G401 (cell line): ENCODE data around the gene THBD. TPM values are rescaled to one million over a fixed set of nuclear protein-coding genes. Genes with fewer than 3 reads are reported as not detected.

Source experiments
- DNase-seq: peaks from one replicate; pipeline ENCODE4 v3.0.0-alpha.2; 2015; ENCODE audit warnings: low spot score
- in situ Hi-C: cut with HindIII; loops from 2 replicates; pipeline ENCODE4 v1.10.0; 2016; ENCODE audit warnings: low sequenced_read_pairs, mixed read lengths
- total RNA-seq: library from RNA; depleted of rRNA; stranded (reverse); fragments of >200 nt; shearing (Covaris generic); gene quantifications from 2 replicates; pipeline ENCODE4 v1.2.3, GENCODE V29; 2014

The THBD gene
- total RNA-seq, 1 experiment from 2014 or later = not detected

DNA sequence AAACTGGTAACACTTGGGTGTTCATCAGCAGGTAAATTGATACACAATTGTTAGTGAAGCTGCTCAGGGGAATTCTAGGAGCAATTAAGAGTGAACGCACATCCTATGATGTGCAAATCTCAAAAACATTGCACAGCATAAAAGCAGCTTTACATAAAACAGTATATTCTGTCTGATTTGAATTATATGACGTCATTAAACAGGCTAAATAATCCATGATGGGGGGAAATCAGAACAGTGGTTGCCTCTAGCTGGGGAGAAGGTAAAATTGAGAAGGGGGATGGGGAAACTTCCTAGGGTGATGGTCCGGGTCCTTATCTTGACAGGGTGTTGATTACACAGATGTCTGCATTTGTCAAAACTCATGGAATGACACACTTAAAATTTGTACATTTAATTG lies 17.3 kb upstream of the THBD start:
- DNase-seq = no peak
- in situ Hi-C loops = no loop called here

DNA sequence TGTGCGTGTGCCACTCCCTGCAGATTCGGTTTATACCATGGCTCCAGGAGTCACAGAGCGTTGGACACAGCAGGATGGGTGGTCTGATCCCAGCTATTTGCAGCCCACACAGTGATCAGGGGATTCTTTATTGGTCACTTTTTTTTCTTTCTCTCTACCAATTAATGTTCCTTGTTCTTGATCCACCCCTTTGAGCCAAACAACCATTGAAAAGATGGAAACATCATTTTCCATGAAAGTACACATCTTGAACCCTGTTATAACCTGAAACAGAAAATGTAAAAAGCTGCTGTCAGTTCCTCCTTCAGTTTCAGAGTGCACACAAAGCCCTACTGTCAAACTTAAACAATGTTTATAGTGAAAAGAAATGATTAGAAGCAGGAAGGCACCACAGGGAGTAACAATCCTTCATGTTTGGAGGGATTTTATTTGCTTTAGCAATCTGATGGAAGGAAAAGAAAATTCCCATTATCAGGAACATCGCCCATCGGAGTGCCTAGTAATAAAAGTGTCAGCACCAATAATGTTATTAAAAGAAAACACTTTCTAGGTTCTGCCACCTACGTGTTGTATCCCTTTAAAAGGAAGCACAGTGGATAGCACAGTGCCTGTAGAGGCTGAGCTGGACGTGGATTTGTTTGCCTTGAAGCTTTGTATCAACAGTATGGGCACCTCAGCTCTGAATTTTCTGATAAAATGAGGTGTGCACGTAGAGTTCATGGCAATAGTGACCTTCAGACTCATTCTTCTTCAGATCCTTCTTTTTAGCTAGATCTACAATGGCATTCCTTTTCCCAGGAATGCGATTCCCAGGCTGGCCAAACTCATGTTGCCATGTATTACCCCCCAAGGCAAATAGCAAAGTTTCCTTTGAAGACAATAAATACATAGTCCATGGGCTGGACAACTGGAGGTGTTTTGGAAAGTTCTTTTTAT lies 16.1 kb upstream of the THBD start:
- DNase-seq = no peak
- in situ Hi-C loops = no loop called here

DNA sequence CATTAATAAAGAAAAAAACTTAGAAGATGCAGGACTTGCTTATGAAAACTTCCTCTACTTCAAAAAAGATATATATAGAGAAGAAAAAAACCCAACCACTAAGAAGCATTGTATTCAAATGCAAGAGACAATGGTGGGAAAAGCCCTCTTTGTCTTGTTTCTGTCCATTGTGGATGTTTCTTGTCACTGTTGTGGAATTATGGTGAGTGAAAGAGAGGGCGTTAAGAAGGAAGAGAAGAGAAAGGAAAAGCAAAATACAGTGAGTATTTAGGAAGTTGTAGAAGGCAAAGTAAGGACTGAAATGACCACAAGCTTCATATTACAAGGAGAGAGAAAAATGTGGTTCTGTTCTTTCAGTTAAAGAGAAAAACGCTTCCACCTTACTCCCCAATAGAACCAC lies 14.1 kb upstream of the THBD start:
- no peak for DNase-seq
- in situ Hi-C loops = no loop called here

DNA sequence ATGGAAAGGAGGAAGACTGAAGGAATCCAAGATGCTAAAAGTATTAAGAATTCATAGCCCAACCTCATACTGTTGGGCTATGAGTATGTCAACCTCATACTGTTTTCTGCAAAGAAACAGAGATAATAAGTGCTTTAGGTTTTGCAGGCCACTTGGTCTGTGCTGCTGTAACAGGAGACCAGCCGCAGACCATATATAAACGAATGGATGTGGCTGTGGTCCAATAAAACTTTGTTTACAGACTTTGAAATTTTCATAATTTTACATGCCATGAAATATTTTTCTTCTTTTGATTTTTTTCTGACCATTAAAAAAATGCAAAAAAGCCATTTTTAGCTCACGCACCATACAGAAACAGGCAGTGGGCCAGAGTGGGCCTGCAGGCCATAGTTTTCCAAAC lies 13.7 kb upstream of the THBD start:
- in situ Hi-C loops = no loop called here
- no peak for DNase-seq

DNA sequence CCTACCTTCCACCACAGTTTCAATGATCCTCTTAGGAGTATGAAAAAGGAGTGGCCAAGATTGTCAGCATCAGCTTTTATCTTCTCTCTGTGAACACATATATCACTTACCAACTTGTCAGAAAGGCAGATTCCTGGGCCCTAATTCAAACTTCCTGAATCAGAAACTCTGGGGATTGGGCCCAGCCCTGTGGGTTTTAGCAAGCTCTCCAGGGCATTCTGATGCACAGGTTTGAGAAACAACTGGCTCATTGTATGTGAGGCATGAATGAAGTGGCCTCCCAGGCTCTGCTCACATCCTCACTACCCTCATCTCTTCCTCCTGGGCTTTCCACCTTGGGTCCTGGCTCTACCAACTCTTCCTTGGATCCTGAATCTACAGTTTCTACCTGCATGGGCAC lies 13.2 kb upstream of the THBD start:
- DNase-seq = no peak
- in situ Hi-C loops = no loop called here

DNA sequence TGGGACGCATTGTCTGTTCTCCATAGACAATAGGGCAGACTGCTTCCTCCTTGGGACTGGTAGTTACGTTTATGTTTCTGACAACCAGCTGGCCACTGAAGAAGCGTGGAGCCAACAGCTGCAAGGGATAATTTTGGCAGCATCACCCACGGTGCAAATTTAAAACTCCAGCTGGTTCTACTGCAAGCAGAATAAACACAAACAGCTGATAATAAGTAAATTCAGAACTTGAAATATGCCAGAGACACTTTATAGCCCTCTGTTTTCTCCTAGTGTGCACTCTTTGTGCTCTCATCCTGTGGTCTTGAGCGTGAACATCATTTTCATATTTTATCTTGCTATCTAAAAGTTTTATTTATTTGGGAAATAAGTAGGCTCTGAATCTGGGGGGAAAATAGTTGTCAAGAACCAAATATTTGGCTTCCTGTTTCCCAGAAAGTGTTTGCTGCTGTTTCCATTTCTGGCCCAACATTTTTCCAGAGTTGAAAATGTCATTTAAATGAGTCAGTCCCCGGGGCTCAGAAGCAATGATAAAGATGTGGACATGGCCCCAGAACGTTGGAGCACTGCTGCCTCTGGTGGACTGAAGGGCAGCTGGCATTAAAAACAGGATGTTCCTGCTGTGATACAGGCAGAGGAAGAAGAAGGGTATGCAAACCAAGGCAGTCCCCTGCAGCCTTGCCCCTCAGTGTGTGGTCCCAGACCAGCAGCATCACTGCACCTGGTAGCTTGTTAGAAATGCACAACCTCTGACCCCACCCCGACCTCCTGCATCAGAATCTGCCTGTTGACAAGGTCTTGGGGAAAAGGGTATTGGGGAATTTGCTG lies 12.5 kb upstream of the THBD start:
- no peak for DNase-seq
- in situ Hi-C loops = no loop called here

DNA sequence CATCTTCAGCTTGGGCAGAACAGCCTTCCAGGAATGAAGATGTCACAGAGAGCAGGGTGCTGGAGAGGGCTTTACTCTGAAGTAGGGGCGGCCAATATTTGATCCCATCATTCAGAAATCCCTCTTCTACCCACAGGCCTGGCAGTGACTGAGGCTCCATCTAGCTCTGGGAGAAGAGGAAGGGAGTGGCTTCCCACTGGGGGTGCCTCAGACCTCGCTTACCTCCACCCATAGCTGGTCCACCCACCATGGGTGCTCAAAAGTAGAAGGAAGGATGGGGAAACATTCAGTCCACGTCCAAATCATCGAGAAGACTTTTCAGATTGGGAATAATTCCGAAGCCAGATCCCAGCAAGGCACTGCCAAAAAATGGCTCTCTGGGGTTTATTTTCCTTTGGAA lies 11.8 kb upstream of the THBD start:
- in situ Hi-C loops = no loop called here

DNA sequence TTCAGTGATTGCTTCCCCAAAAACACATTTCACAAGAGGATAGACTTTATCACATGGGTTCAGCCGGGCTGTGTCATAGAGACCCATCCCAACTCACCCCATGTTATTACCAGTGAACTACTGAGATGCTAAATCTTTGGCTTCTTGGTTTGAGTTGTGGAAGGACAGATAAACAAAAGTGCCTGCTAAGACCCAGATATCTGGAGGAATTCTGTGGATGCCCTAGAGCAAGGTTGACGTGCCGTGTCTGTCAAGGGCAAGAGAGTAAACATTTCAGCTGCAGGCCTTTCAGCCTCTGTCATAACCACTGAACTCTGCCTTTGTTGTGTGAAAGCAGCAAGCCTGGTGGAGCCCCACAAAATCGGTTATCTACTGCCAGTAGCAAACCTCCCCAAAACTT lies 11.2 kb upstream of the THBD start:
- in situ Hi-C loops = no loop called here
- DNase-seq = no peak

More for the DNA sequence above, 11.8 kb upstream of the THBD start:
- no peak for DNase-seq

DNA sequence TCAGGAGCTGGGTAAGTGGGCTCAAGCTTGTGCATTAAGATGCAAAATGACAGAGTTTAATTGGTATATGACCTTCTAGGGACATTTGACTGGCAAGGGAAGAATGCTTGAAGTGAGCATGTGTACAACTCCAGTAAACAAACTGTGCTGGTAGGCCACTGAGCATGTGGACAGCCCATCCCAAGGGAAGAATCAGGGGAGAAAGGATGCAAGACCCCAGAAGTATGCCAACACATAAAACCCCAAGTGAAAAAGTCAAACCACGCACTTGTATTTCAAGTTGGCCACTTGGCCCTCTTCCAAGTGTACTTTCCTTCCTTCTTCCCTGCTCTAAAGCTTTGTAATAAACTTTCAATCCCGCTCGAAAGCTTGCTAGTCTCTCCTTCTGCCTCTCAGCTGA lies 10.4 kb upstream of the THBD start:
- DNase-seq = no peak
- in situ Hi-C loops = no loop called here

DNA sequence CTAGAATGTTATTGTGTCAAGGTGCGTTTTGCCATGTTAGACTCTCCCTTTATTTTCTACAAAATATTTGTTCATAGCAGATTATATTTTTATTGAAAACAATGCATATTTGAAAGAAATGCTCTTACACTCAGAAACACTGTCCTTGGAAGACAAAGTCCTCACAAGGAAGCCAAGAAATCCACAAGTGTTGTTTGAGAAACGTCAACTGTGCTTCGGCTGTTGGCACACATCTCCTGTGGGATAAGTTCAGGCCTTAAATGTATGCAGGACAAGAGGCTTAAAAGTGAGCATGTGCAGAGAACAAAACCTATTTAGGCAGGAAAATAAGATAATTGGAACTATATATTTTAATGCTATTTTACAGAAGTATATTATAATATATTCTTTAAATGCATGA lies 9.5 kb upstream of the THBD start:
- DNase-seq = no peak
- in situ Hi-C loops = no loop called here

DNA sequence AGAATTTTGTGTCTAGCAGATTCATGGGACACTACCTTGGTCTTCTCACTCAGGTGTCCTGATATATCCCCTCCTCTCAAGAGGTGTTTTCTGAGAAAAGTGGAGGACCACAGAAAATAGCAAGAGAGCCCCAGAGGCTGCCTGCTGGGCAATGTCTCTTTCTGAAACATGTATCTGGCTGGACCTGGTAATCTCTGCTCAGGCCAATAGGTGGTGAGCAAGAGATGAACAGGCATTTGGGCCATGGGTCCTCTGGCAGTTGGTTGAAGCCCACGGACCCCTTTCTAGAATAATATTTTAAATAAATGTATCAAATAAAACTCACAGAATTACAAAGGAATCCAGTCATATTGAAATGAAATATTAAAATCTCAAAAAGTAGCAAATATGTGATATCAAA lies 8.8 kb upstream of the THBD start:
- in situ Hi-C loops = no loop called here

DNA sequence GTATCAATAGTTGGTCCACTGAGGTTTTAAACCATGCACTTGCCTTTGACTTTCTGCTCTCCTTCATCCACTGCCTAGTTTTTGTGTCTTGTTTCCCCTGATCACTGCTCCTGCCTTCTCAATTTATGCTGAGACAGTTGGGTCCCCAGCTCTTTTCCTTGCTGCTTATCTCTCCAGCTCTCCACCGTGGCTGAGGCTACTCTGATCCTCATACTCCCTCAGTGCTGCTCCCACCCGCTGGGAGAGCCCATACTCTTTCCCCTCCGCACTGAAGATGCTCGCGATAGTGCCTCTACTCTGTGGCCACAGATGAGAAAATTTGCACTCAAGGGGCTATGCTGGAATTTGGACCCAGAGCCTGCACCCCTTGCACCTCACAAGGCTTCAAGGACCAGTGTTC lies 3.4 kb upstream of the THBD start:
- no peak for DNase-seq
- in situ Hi-C loops = no loop called here

More for the DNA sequence above, 8.8 kb upstream of the THBD start:
- no peak for DNase-seq

DNA sequence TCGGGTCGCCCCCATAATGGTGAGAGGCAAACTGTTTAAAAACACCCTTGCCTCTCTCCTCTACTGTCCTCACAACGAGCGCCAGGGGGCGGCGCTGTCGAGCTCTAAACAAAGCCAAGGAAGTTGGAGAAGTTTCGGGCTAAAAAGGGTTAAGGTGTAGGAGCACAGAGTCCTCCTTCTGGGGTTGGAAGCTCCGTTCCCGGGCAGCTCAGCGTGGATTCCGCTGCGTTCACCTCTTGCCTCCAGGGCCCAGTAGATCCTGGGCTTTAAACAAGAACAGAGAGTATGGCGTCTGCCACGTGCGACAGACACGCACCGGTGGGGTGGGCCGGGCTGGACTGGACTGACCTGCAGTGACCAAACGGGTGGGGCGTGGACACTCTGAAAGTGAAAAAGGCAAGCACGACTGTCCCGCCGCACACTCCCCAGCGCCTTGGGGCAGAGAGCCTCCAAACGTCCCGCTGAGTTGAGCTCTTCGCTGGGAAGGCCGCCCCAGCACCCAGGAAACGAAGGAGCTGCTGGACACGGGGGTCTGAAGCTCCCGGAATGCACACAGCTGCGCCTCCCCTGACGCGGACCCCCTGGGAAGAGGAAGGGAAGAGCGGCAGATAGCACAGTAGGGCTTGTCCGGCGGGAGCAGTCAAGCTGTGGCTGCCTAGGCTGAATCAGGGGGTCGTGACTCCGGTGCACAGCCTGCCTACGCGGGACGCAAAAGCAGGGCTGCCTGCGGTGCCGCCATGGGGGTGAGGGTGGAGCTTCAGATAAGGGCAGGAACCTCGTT lies 1.6 kb upstream of the THBD start:
- no peak for DNase-seq
- in situ Hi-C loops = no loop called here

DNA sequence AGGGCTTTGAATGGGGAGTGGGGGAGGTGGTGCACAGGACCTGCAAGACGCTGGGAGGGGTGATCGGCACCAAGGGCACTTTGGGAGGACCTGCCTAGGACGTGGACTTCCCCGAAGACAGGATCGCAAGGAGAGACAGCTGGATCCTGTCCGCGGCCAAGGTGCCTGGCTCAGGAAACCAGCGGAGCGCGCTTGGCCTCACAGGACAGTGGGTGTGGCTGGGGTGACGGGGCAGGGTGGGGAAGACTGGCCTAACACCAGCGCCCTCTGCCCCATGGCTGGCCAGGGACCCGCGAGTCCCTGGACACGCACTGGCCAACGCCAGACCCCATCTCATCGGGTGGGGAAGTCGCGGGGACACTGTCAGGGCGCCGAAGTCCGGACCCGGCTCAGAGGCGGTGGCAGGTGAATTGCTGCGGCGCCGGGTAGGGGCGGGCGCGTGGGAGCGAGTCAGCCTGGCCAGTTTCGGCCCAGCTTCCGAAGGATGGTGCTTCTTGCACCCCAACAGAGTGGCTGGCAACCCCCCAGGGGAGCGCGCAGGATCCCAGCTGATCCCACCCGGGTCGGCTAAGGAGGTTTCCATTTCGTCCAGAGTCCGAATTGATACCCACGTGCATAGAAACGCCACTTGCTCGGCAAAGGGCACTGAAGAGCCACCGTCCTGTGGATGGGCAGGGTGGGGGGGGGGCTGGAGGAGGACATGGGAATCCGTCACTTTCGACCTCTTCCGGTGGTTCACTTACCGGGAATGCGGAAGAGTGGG lies 785 bp upstream of the THBD start:
- DNase-seq = no peak
- in situ Hi-C loops = no loop called here

DNA sequence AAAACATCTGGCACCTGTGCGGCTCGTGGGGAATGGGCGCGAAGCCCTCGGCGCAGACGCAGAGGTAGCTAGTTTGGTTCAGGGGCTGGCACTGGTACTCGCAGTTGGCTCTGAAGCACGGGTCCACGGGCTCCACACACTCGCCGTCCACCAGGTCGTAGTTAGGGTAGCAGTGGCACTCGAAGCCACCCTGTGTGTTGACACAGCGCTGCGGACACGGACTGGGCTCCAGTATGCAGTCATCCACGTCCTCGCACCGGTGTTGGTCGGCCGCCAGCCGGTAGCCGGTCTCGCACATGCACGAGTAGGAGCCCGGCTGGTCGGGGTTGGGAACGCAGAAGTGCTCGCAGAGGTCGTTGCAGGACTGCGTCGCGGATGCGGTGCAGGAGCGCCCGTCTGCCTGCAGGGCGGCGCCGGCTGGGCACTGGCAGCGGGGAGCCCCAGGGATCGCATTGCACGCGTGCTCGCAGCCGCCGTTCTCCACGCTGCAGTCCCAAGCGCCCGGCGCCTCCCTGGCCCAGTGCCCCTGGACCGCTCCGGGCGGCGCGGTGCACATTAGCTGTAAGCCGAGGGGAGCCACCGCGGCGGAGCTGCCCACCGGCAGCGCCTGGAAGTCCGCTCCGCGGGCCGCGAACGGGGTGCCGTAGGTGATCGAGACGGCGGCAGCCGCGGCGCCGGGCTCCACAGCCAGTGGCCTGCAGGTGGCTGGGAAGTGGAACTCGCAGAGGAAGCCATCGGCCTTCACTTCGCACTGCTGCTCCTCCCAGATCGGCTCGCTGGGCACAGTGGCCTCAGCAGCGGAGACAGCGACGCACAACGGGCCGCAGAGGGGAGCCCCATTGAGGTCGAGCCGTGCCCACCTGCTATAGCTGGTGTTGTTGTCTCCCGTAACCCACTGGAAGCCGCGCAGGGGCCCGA lies 930 bp downstream of the THBD start:
- in situ Hi-C loops = no loop called here
- no peak for DNase-seq

DNA sequence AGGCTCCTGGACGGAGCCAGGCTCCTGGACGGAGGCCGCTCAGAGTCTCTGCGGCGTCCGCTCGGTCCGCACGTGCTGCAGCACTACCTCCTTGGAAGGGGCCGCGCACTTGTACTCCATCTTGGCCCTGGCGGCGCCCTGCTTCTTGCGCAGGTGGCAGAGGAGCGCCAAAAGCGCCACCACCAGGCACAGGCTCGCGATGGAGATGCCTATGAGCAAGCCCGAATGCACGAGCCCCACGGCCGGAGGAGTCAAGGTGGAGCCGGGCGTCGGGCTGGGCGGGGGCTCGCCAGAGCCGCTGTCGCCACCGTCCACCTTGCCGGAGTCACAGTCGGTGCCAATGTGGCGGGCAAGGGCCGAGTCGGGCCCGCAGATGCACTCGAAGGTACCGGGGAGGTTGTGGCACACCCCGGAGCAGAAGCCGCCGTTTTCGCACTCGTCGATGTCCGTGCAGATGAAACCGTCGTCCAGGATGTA lies 1.7 kb downstream of the THBD start:
- in situ Hi-C loops = no loop called here
- DNase-seq = no peak

DNA sequence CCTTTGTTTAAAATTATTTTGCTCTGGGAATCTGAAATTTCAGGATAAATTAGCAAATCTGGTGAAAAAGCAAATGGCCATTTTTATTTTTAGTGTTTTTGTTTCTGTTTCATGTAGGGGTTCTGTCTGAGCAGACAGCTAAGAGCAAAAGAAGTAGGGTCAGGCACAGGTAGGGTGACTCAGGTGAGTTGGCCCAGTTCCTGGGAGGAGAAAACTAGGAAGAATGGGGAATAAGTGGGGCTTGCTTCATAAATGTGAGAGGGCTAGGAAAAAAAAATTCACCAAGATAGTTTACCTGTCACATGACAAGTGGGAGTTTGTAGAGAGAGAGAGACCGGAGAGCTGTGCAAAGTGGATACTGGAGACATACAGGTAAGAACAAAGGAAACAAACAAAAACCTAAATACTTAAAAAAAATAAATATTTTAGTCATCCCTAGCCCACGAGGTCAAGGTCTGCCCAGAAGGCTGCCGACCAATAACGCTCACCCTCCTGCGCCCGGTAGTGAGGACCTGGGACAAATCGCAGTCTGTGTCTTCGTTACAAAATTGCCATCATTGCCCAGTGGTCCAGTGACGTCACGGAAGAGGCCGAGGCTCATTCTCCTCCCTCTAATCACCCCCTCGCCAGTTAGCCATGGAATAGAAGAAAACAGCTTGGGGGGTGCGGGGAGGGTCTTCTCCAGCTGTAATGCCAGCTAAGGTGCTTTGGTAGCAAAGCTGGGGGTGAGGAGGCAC lies 2.3 kb downstream of the THBD start:
- in situ Hi-C loops = no loop called here

More for the DNA sequence above, 2.3 kb downstream of the THBD start:
- DNase-seq = no peak
